Gastroesophageal sphincter (tissue), 3 donors: ENCODE results near the gene UBE4A.

Source experiments
- EP300 ChIP-seq: sonication (generic); formaldehyde crosslinking; IDR thresholded peaks from one replicate; pipeline ENCODE4 v1.6.1; 2017; ENCODE audit warnings: antibody characterized with exemption, mild to moderate bottlenecking
- POLR2A ChIP-seq, 2 donors: fragments of 450-650 bp; IDR thresholded peaks; one replicate each; pipeline ENCODE4 v1.6.1; 2017; ENCODE audit warnings: antibody characterized with exemption in 2 of 2, mild to moderate bottlenecking in 2 of 2, moderate library complexity in 1 of 2
- TF ChIP-seq, protein P1 (sequence below), 4 experiments: fragments of 200-600 bp in 2 of 4; fragments of 450-650 bp in 2 of 4; sonication (generic) in 1 of 4; IDR thresholded peaks; one replicate each; pipeline ENCODE4 v1.5.1; 2017 to 2019; ENCODE audit warnings: antibody characterized with exemption in 4 of 4, mild to moderate bottlenecking in 2 of 4, moderate library complexity in 2 of 4

- TF ChIP-seq, protein P1, sequence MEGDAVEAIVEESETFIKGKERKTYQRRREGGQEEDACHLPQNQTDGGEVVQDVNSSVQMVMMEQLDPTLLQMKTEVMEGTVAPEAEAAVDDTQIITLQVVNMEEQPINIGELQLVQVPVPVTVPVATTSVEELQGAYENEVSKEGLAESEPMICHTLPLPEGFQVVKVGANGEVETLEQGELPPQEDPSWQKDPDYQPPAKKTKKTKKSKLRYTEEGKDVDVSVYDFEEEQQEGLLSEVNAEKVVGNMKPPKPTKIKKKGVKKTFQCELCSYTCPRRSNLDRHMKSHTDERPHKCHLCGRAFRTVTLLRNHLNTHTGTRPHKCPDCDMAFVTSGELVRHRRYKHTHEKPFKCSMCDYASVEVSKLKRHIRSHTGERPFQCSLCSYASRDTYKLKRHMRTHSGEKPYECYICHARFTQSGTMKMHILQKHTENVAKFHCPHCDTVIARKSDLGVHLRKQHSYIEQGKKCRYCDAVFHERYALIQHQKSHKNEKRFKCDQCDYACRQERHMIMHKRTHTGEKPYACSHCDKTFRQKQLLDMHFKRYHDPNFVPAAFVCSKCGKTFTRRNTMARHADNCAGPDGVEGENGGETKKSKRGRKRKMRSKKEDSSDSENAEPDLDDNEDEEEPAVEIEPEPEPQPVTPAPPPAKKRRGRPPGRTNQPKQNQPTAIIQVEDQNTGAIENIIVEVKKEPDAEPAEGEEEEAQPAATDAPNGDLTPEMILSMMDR (IDR thresholded peaks at IDR 0.05): no peak
- no peak for TF ChIP-seq POLR2A (IDR thresholded peaks at IDR 0.05)
- no peak for TF ChIP-seq EP300
Measured at GRCh38 chr11:118340449-118340848, 19.0 kb upstream of the UBE4A start.
